Esophagus squamous epithelium (tissue), 4 donors: ENCODE data around the gene RAB15.

Source experiments
- POLR2A ChIP-seq, 4 donors: fragments of 450-650 bp; IDR thresholded peaks; one replicate each; pipeline ENCODE4 v1.6.1; 2017; ENCODE audit warnings: antibody characterized with exemption in 4 of 4, mild to moderate bottlenecking in 4 of 4, moderate library complexity in 3 of 4
- TF ChIP-seq, protein P1 (sequence below), 6 experiments: fragments of 450-650 bp in 4 of 6; fragments of 200-600 bp in 2 of 6; sonication (generic) in 2 of 6; IDR thresholded peaks; one replicate each; pipeline ENCODE4 v1.5.1; 2016 to 2019; ENCODE audit warnings: antibody characterized with exemption in 6 of 6, mild to moderate bottlenecking in 4 of 6, moderate library complexity in 4 of 6

DNA sequence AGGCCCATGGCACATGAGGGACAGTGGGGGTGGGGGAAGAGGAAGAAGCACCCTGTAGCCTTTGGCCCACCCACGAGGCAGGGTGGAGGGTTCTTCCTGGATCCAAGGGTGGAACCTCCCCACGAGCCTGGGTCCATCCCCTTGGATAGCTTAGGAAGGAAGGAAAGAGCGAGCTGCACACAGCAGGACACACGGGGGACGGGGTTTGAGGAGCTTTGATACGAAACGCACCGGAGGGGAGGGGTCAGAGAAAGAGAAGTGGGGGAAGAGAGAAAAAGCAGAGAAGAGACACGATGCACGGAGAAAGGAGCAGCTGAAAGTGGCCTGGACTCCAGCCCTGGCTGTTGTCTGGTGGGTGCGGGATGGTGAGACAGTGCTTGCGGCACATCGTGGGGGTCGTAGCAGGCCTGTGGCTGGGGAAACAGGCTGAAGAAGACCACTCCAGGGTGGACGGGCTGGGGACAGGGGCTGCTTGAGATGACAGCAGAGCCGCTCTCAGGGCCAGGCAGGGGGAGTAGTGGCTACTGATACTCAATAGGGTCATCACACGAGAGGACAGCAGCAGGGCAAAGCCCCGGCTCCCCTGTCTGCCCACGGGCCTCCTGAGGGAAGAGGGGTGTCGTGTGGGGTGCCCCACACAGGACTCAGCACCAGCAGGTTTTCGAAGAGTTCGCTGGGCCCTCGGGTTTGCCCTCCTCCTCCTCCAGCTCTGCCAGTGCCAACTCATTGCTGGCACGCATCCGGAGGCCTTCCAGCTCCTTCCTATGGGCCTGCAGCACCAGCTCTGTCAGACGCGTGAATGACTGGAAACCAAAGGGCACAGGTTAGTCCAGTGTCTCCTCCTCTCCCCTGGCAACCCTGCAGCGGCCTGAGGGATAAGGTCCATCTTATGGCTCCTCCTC, 24.2 kb downstream of the RAB15 start:
- TF ChIP-seq, protein P1, sequence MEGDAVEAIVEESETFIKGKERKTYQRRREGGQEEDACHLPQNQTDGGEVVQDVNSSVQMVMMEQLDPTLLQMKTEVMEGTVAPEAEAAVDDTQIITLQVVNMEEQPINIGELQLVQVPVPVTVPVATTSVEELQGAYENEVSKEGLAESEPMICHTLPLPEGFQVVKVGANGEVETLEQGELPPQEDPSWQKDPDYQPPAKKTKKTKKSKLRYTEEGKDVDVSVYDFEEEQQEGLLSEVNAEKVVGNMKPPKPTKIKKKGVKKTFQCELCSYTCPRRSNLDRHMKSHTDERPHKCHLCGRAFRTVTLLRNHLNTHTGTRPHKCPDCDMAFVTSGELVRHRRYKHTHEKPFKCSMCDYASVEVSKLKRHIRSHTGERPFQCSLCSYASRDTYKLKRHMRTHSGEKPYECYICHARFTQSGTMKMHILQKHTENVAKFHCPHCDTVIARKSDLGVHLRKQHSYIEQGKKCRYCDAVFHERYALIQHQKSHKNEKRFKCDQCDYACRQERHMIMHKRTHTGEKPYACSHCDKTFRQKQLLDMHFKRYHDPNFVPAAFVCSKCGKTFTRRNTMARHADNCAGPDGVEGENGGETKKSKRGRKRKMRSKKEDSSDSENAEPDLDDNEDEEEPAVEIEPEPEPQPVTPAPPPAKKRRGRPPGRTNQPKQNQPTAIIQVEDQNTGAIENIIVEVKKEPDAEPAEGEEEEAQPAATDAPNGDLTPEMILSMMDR (IDR thresholded peaks at IDR 0.05), result no peak
- TF ChIP-seq POLR2A (IDR thresholded peaks at IDR 0.05), result no peak
